Glomerular visceral epithelial cell (primary cell): ENCODE data around the gene OLFM3.

Source experiments
- DNase-seq: peaks from one replicate; pipeline ENCODE4 v3.0.0-alpha.2; 2016; ENCODE audit errors: extremely low spot score

Gene OLFM3

DNA sequence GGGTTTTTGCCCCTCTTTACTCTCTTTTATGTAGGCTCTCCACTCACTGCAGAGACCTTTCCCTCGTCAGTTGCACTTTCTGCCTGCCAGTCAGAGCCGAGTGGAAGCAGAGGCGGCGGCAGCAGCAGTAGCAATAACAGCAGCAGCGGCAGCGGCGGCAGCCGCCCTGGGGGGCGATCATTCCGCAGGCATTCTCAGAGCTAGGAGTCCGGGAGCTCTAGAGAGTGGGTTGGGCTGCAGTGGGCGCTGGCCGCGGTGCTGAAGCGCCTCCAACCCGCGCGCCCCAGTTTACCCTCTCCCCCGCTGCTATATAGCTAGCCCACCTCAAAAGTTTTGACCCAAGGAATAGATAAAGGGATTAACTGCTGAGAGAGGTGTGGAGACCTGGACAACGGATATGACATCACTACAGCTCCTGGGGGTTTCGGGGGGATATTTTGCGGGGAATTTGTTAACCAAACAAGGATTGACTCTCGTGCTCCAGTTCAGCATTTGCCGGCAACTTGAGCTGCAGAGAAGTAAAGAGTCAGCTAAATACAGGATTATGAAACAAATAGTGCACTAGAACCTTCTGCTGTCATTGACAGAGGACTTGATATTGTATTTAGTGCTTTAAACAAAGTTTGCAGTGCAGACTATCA lies at the start of gene OLFM3:
Gene OLFM3 (minus strand): TSS at position 102 of the 641 bp plus-strand sequence.
- DNase-seq: peak; percentile 36

DNA sequence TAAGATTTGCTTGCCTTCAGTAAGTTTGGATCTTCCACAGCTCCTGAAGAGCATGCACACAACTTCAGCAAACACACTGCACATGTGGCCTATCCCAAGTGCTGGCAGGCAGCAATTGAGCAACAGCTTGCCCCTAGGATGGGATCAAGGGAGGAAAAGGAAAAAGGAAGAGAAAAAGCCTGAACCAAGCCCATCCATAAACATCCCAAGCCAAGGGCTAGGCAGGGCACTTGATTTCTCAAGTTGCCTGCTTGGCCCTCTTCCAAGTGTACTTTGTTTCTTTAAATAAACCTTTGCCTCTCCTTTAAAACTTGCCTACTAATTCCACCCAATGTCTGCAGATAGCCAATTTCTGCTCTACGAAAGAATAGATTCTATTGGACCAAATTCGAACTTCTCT lies 49.0 kb upstream of the OLFM3 start:
- no peak for DNase-seq

DNA sequence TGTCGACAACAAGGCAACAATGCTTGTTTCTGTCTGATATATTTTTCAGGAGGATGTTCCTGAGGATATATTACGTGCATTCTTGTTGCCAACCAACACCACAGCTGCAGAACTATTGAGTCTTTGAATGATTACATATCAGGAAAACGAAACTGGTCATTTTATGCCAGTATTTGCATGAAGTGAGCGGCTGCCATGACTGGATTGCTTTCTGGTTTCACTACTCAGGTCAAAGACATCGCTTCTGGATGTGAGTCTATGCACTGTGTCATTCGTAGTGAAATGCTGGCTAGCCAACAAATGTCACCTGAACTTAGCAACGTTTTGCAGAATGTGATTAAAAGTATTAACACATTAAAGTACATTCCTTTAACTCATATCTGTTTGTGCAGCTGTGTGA lies 35.8 kb upstream of the OLFM3 start:
- DNase-seq: no peak

DNA sequence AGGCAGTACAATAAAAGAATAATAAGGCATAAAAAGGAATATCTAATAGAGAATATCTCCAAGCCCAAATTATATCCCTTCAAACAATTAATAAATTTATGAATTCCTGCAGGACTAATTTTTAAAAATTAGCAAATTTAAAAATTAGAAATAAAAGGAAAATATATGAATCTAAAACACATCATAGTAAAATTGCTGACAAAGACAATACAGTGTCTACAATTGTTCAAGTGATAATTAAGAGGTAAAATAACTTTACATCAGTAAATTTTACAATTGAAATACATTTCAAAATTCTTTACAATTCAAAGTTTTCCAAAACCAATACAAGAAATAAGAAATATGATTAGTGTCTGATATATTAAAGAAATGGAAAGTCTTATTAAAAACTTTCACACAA lies 22.8 kb upstream of the OLFM3 start:
- DNase-seq: no peak

DNA sequence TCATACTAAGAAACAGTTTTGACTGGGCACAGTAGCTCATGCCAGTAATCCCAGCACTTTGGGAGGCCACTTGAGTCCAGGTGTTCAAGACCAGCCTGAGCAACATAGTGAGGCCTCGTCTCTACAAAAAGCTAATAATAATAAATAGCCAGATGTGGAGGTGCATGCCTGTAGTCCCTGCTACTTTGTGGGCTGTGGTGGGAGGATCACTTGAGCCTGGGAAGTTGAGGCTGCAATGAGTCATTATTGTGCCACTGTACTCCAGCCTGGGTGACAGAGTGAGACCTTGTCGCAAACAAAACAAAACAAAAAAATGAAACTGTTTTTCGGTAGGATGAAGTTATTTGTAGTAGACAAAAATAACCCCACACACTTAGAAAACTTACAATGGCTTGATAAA lies 19.0 kb upstream of the OLFM3 start:
- no peak for DNase-seq

DNA sequence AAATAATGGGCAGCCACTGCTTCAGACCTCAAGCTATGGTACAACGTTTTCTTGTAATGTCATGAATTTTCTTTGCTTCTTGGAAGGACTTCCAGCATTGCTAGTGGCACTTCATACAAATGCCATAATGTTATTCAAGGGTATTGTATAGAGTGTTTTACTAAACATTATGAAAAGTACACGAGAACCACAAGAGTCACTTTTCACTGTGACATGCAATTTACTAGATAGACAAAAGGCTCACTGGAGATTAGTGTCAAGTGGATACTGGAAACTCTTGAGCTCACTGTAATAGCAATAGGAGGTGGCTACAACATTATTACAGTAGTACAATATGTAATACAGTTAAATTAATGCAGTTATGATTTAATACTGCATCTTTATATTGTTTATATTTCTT lies 5.3 kb upstream of the OLFM3 start:
- DNase-seq: no peak

DNA sequence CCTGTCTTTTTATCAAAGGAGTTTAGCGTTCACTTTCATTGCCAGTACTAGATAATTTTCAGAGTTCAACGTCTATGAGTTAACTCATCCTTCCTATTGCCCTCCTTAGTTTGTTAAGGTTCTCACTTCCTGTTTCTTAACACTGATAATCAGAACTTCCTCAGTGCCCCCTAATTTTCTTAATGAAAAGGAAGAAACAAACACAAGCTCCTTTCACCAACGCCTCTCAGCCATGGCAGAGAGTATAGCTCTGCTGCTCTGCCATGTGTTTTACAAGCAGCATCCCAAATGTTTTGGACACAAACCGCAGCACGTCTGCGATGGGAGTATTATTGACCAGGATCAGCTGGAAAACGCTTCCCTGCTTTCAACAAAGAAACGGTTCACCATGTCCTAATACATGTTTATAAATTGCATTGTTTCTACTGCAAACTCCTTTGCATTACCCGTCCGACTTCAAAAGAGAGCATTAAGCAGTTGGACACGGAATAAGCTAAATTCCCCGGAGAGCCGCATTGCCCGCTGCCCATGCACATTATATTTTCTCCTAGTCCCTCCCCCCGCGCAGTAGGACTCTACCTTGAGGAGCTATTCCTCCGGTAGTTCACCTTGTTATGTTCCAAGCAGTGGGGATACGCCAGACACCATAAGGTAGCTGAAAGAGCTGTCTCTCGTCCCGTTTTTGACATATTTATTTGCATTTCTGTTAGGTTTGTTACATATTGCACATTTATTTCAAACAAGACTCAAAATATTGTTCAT lies 561 bp downstream of the OLFM3 start:
- no peak for DNase-seq

DNA sequence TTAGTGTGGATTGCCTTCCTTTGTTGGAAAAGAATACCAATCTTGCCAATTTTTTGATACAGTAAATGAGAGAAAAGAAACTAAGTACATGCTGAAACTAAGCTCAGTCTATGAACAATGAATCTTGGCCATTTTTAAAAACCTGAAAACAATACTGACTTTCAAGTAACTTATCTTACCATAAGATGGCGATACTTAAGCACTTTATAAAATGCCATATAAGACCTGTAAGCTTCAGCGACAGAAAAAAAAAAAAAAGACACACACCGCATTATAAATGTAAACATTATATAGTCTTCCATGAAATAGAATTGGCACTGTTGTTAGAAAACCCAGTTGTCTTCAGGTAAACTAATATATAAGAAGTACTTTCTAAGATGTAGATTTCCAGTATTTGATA lies 3.0 kb downstream of the OLFM3 start:
- DNase-seq: no peak

DNA sequence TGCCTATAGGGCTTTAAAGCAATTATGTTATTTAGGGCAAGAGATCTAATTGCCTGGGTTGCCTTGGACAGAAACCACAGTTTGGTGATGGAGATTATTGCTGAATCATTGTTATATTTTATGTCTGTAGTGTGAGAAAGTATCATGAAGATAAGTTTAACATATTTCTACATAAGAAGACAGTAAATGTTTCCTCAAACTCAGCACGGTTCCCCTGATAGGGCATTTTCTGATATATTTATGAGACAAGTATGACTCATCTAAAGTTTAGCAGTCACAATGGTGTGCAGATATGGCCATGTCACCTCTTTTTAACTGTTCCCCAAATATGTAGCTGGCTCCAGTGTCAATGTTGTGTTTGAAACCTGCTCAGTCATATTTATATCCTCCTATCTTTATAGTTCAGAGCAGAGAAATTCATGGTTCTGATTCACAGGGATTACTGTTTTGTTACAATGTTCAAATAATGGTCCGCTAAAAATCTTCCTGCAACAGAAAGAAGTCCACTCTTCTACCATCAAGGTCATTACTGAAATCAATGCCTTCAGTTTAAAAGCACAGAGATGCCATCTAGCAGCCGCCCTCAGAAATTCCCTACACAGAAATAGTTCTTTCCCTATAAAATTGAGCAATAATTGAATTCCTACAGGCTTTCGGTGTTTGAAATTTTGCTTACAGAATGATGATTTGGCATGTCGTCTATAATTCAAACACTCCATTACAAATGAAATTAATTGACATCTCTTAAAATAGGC lies 3.7 kb downstream of the OLFM3 start:
- DNase-seq: no peak

DNA sequence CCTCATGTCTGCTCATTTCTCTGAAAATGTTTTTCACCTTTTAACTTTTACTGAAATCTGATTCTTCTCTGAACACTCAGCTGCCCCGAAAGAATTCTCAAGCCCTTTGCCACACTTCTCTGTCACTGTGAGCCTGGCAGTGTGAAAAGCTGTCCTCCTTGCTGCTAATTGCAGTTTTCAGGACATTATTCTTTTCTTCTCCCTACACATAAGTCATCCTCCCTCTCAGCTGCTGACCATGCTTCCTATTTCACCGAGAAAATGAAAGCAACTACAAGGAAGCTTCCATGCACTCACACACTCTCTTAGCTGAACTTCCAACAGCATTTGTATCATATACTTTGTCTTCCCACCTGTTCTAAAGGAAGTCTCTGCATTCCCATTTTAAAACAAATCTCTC lies 15.8 kb downstream of the OLFM3 start:
- DNase-seq: no peak

DNA sequence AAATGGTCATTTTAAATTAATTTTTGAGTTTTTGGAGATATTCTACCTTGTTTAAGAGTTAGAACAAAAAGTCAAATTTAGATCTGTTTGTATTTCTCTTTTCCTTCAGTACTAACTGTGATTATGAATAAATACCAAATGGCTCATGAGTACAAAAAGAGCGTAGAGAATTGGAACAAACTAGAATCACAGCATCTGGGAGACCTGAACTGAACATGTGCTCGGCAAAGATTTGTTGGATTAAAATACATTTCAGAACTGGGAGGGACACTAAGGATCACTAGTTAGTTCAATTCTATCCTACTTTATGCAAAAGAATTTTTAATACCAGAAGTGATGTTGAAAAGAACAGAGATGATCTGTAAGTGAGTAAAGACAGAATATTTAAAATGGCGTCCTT lies 19.5 kb downstream of the OLFM3 start:
- DNase-seq: no peak

DNA sequence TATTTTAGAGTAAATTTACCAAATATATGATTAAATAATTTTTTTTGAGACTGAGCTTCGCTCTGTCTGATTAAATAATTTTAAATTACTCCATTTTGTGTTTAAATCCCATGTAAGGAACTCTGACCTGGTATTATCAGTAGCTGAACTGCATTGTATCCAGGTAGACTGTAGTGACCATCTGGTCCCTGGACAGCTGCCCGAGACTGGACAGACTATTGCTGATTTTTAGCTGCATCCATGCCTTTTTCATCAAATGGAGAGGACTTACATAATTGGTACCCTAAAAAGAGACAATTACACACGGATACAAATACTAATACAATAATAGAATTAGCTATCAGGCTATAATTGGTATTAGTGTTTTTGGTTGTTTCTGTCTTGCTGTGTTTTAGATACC lies 20.6 kb downstream of the OLFM3 start:
- DNase-seq: no peak

DNA sequence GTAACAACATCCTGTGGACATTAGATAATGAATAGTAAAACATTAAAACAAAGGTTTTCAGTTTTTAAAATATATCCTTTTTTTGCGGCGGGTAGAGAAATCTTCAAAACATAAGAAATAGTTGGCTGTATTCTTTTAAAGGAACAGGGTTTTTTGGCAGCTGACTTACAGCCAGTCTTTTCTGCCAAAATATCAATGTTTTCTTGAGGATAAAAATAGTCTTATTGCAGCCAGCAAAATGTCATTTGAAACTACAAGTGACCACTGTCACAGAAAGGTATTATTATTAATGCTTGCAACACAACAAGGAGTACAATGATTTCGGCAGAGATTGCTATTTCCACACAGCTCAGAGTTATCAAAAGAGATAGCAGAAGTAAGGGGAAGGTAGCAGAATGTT lies 21.4 kb downstream of the OLFM3 start:
- no peak for DNase-seq

DNA sequence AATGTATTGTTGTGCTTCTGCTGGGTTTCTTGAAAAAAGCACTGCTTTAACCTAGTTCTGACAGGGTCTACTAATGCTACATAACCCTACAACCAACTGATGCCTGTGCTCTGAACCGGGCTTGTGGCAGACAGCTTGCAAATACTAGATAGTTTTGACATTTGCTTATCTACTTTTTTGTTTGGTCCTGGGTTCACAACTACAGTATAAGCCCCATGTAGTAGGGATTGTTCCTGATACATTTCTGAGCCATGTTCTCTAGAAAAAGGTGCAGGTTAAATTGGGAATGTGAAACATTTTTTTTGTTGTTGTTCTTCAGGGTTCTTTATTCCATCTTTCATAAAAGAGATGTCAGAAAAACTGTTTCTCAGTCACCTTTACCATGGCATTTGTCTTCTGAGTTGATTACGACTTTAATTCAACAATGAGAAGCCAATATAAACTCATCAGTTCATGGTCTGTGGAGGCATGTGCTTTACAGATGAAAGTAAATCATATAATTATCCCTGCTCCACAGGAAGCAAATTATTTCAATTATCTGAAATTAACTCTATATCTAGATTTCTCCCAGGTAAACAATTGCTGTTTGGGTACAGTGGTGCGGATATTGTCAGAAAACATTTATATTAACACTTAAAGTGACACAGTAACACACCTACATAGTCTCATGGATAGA lies 22.0 kb downstream of the OLFM3 start:
- no peak for DNase-seq

DNA sequence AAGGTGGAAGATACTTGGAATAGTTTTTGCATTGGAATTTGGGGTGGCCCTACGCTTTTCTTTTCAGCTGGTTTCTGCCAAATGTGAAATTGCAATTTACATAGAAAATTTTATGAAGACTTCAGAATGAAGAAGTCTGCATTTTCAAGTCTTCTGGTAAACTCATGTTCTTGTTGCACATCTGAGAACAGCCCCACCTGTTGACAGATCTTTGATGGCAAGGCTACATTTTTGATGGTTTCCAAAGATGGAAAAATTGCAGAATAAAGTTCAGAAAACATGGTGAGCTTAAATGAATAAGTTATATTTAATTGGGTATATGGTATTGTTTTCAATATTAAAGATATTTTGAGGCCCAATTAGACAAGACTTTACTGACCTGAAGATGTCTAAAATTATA lies 25.4 kb downstream of the OLFM3 start:
- DNase-seq: no peak

DNA sequence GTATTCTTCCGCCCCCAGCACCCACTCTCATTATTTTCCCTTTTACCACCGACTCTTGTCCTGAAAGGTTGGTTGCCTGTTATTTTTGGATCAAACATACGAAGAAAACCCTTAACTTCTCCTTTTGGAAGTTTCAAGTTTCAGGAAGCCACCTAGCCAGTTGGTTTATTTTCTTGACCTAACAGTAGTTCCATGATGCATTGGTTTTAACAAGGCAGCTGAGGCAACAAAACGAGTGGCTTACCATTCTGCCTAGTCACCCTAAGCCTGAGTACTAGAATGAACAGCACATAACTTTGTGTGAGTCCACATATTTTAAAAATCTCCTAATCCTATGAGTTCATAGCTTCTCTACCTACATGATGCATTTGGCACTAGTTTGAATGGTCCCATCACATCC lies 28.9 kb downstream of the OLFM3 start:
- DNase-seq: no peak

DNA sequence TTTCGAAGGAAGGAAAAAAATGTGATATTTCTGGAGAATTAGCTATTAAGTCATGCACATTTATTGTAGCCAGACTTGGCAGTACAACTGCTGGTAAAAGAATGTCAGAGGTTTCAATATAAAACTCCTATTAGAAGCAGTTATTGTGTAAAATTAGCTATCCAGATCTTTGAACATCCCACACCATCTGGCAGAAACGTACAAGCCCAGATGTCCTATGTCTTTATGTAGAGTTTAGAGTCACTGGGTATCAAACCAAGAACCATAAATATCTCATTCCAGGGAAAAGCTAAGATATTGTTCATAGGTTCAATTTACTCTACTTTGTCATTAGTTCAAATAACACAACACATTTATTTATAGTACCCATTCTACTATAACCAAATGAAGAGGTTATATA lies 31.4 kb downstream of the OLFM3 start:
- no peak for DNase-seq

DNA sequence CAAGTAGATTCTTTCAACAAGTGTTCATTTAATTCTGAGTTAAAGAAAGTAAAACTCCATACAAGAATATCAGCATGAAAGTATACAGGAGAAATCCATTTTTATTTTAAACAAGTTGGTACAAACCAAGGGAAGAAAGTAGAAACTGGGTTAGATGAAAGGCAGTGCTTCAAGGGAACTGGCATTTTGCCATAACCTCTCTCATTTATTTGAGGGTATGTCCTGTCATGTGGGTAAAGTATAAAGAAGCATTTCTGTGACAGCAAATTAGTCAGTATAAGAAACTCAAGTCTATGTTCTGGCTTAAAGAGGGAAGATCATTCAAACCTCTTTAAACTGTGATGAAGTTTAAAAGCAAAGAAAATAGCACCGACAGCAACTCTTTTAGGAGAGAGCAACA lies 32.0 kb downstream of the OLFM3 start:
- DNase-seq: no peak

DNA sequence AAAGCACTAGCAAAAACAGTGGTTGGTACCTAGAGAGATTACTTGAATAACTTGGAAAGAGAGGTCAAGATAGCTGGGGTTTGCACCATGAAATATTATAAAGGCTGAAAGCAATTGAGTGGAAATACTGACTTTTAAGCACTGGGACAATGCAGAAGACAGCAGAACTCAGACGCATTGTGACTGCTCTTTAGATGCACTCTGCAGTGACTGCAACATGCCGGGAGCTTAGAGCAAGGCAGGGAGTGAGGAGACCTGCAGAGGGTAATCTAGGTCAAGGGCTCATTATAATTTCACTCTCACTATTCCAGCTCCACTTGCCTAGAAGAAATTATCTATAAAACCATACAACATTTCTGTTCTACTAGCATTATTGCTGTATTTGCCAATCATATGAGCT lies 36.6 kb downstream of the OLFM3 start:
- no peak for DNase-seq

DNA sequence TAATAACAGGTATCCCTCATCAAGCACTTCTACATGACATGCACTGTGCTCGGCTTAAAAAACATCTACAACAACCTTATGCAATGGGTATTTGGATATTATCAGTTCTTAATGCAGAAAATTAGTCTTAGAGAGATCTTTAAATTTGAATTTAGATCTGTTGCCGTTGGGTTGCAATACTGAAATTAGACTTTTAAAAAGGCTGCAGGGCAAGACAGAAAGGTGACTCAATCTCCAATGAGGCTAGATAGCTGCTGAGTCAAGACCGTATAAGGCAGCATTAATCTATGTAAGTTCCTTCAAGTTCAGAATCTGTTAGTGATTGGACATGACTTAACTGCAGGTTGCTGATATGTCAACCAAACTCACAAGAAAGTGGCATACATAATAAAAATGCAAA lies 37.3 kb downstream of the OLFM3 start:
- DNase-seq: no peak

DNA sequence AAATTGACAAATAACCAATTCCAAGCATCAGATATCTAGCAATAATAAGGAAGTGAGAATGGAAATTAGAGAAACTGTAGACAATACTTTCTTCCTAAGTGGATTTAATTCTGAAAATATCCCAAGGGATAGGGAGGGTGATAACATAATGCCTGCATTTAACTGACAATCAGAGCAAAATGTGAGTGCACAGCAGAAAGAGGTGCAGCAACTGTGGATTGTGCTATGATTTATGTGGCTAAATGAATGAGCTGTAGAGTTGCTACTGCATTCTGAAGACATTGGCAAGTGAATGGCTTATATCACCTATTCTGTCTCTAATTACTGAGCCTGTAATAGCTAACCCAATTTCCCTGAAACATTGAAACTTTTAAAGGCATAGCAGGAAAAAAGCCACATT lies 39.0 kb downstream of the OLFM3 start:
- no peak for DNase-seq

DNA sequence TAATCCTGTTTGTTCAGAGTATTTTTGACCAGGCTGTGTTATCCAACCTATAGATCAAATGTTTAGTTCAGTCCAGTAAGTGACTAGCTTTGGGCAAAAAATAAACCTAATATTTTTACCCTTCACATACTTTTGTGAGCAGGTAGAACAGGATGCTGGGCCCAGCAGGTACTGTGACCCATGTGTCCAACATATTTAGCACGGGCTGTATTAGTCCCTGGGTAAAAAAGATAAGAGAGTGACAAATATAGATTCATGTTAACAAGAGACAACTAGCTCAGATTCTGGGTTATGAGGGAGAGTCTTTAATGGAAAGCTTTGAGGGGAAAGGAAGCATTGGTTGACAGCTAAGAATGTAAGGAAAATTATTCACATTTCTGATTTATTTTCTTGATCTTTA lies 43.1 kb downstream of the OLFM3 start:
- no peak for DNase-seq

DNA sequence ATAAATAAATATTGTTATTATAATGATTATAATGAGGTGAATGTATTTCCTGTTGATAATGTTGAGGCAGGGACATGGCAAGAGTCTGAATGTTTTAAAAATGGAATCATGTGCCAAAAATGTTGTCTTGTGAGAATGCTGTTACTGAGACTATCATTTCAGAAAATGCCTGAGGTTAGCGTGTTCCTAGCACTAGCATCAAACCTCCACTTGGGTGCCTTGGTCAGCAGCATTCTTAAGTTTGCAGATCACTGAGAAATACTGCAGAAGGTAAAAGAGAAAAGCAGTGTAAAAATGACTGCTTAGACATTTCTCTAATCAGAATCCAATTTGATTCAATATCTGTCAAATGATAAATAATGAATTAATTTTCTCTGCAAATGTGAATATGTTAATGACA lies 50.8 kb downstream of the OLFM3 start:
- no peak for DNase-seq
